Bronchus fibroblast of lung (primary cell): ENCODE data around the gene FAM83B. TPM values are rescaled to one million over a fixed set of nuclear protein-coding genes. Genes with fewer than 3 reads are reported as not detected.

Experiments
- total RNA-seq: library from RNA; depleted of rRNA; stranded (reverse); fragments of >200 nt; gene quantifications from 2 replicates; pipeline ENCODE4 v1.2.3, GENCODE V29; 2015

FAM83B gene, protein sequence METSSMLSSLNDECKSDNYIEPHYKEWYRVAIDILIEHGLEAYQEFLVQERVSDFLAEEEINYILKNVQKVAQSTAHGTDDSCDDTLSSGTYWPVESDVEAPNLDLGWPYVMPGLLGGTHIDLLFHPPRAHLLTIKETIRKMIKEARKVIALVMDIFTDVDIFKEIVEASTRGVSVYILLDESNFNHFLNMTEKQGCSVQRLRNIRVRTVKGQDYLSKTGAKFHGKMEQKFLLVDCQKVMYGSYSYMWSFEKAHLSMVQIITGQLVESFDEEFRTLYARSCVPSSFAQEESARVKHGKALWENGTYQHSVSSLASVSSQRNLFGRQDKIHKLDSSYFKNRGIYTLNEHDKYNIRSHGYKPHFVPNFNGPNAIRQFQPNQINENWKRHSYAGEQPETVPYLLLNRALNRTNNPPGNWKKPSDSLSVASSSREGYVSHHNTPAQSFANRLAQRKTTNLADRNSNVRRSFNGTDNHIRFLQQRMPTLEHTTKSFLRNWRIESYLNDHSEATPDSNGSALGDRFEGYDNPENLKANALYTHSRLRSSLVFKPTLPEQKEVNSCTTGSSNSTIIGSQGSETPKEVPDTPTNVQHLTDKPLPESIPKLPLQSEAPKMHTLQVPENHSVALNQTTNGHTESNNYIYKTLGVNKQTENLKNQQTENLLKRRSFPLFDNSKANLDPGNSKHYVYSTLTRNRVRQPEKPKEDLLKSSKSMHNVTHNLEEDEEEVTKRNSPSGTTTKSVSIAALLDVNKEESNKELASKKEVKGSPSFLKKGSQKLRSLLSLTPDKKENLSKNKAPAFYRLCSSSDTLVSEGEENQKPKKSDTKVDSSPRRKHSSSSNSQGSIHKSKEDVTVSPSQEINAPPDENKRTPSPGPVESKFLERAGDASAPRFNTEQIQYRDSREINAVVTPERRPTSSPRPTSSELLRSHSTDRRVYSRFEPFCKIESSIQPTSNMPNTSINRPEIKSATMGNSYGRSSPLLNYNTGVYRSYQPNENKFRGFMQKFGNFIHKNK
- 0.15 and 0.17 TPM in 2 replicates for total RNA-seq

DNA sequence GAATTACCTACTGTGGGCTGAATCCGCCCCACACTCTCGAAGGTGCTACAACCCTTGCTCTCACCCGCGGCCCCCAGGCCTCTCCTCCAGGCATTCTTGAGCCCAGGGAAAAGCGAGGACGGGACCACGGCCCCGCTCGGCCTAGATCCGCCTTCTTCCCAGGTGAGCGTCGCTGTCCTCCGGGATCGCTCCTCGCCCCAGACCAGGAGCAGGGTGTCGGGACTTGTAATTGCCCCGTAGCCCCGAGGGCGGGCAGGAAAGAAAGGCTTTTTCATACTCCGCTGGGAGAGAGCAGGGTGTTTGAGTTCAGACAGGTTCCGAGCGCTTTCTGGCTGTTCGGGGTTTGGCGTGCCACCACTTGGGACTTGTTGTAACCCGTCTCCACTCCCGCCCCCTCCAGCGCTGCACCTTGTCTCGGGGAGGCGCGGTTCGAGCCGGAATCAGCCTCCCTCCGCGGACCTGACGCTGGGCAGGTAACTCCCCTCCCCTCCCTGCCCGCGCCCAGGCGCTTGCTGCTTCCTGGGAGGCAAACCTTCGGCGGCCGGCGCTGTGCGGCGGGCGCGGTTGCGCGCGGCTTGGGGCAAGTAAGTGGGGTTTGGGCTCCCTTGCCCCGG lies at the start of gene FAM83B:
Gene FAM83B, plus strand, starts transcription at position 529 of the 614 bp plus-strand sequence. CDS start 23,476 bp downstream, outside the sequence.

